Heart left ventricle (tissue), 13 donors: Measurements from ENCODE around the gene KCNMA1.

ENCODE experiments used
- POLR2A ChIP-seq, 2 donors: fragments of 450-650 bp; IDR thresholded peaks; one replicate each; pipeline ENCODE4 v1.6.1; 2017; ENCODE audit warnings: antibody characterized with exemption in 2 of 2, mild to moderate bottlenecking in 2 of 2, moderate library complexity in 2 of 2
- TF ChIP-seq, protein P1 (sequence below), 12 donors: fragments of 200-600 bp; sonication (generic) in 4 of 12; IDR thresholded peaks; one replicate each; pipeline versions ENCODE4 v1.5.0 to v1.8.0; 2018 to 2022; ENCODE audit warnings: antibody characterized with exemption in 12 of 12, mild to moderate bottlenecking in 5 of 12
- donor health status: ischemic (EF 13 %, LVEDD 7.1; RV severe dilation, severe dysfunction).
- donor health status: DM: no; HTN: yes; CAD: no.
- donor health status: DM: no; HTN: no; CAD: no.
- donor health status: ischemic (EF 25% LVEDD 6.9; RV normal size, moderate dysfunction).
- donor health status: ischemic (EF 25% LVEDD 5.7; RV mildly dilated, moderate dysfunction).
- donor health status: ischemic (EF 35%, LVEDD 5.7; RV mildly dilated, moderate dysfunction).
- donor health status: nonischemic (EF 11% LVEDD 7.7; RV severe dilation, severe dysfunction).
- donor health status: DM: yes; HTN: yes; CAD: no.
- donor health status: PGD.
- donor health status: ischemic (EF 29% LVEDD 5.4; RV normal size, mild dysfunction).
- donor health status: nonischemic (EF 23%, LVEDD 6.1; RV moderate dilation, normal function).

GRCh38 chr10:77552252-77552651, 85.4 kb downstream of the KCNMA1 start:
- TF ChIP-seq, protein P1, sequence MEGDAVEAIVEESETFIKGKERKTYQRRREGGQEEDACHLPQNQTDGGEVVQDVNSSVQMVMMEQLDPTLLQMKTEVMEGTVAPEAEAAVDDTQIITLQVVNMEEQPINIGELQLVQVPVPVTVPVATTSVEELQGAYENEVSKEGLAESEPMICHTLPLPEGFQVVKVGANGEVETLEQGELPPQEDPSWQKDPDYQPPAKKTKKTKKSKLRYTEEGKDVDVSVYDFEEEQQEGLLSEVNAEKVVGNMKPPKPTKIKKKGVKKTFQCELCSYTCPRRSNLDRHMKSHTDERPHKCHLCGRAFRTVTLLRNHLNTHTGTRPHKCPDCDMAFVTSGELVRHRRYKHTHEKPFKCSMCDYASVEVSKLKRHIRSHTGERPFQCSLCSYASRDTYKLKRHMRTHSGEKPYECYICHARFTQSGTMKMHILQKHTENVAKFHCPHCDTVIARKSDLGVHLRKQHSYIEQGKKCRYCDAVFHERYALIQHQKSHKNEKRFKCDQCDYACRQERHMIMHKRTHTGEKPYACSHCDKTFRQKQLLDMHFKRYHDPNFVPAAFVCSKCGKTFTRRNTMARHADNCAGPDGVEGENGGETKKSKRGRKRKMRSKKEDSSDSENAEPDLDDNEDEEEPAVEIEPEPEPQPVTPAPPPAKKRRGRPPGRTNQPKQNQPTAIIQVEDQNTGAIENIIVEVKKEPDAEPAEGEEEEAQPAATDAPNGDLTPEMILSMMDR (IDR thresholded peaks at IDR 0.05), result no peak
- TF ChIP-seq POLR2A (IDR thresholded peaks at IDR 0.05), result no peak
